GM12801 (cell line): ENCODE results near the gene SARS2.

ENCODE experiments used
- CTCF ChIP-seq: IDR thresholded peaks from one replicate; pipeline ENCODE4 v1.5.1; 2011; ENCODE audit warnings: control low read depth; ENCODE audit not compliant: insufficient read length; ENCODE audit errors: extremely low read depth

Gene SARS2

GRCh38 chr19:38944981-38945506 is 14.5 kb upstream of the SARS2 start:
- no peak for TF ChIP-seq CTCF

GRCh38 chr19:38942471-38943181 is 12.1 kb upstream of the SARS2 start:
- no peak for TF ChIP-seq CTCF

DNA sequence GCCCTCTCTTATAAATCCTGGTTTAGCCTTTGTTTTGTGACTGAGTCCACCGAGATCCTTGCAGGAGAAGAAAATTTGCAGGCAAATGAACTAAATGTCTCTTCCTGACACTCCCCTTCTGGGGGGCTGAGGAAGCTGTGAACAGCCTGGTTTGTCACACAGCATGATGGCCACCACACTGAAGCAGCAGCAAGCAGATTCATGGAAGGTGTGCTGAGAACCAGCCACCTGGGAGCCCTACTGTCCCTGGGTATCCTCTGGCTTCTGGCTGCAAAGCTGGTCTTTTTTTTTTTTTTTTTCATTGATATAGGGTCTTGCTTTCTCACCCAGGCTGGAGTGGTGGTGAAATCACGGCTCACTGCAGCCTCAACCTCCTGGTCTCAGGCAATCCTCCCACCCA is 11.4 kb upstream of the SARS2 start:
- TF ChIP-seq CTCF: no peak

GRCh38 chr19:38939957-38940356 is 9.4 kb upstream of the SARS2 start:
- no peak for TF ChIP-seq CTCF

DNA sequence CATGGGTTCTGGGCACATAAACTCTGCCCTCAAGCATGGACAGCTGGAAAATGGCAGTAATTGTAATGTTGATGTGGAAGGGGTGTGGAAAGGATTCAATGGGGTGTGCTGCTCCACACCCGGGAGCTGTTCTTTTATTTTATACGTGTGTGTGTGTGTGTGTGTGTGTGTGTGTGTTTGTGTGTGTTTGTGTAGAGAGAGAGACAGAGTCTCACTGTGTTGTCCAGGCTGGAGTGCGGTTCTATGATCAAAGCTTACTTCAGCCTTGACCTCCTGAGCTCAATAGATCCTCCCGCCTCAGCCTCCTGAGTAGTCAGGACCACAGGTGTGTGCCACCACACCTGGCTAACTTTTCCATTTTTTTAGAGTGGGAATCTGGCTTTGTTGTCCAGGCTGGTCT is 3.0 kb upstream of the SARS2 start:
- TF ChIP-seq CTCF: no peak

GRCh38 chr19:38932425-38933179 is 2.0 kb upstream of the SARS2 start:
- TF ChIP-seq CTCF: no peak

GRCh38 chr19:38931521-38931793 is 894 bp upstream of the SARS2 start:
- no peak for TF ChIP-seq CTCF
